ENCODE data around the gene ASPSCR1. TPM values are rescaled to one million over a fixed set of nuclear protein-coding genes. Genes with fewer than 3 reads are reported as not detected.

Gene ASPSCR1
- total RNA-seq, 1 donor from 2014 or later = 50.0 TPM

DNA sequence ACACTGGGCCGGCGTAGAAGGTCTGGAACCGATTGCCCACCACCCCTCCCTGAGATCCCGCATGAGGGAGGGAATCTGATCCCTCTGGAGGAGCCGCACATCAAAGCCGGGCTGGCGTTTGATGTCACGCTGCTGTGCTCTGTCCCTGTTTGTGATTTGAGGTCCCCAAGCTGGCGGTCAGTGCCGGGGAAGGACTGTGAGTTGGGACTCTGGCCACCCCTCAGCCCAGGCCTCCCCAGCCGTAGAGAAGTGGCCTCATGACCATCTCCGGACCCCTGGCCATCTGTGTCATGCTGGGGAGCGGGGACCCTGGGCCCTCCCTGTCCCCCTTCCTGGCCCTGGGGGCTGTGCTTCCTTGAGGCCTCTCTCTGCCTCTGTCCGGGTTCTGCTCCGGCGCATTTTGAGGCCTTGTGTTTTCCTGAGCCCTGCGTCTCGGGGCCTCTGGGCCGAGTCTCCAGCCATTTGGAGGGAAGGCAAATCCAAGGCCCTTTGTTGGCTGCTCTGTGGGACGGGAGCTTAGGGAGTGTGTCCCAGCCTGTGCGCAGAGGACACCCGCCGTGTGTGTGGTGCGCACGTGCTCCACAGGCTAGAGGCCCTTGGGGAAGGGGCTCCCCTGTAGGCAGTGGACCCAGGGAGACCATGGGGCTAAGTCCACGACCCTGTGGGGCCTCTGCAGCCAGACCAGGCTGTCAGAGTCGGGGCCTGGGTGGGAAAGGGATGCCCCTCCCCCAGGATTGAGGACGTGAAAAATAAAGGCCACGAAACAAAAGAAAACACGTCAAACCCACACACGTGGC is 15.1 kb downstream of the ASPSCR1 start:
- no peaks in the 10 kb centered on the region for H3K9me3 Mint-ChIP-seq
- ATAC-seq (ENCODE audit: low read depth) (no peak), DNase-seq (no peak)
- no peak overlapping the region for H3K4me3 Mint-ChIP-seq
- H3K27ac Mint-ChIP-seq = no peak overlapping the region
- intact Hi-C loops (cut with micrococcal nuclease) = no loop called here
- CTCF ChIA-PET = no interaction called here
- TF ChIP-seq, protein P1, sequence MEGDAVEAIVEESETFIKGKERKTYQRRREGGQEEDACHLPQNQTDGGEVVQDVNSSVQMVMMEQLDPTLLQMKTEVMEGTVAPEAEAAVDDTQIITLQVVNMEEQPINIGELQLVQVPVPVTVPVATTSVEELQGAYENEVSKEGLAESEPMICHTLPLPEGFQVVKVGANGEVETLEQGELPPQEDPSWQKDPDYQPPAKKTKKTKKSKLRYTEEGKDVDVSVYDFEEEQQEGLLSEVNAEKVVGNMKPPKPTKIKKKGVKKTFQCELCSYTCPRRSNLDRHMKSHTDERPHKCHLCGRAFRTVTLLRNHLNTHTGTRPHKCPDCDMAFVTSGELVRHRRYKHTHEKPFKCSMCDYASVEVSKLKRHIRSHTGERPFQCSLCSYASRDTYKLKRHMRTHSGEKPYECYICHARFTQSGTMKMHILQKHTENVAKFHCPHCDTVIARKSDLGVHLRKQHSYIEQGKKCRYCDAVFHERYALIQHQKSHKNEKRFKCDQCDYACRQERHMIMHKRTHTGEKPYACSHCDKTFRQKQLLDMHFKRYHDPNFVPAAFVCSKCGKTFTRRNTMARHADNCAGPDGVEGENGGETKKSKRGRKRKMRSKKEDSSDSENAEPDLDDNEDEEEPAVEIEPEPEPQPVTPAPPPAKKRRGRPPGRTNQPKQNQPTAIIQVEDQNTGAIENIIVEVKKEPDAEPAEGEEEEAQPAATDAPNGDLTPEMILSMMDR (IDR thresholded peaks at IDR 0.05) = no peak
- POLR2A ChIA-PET = no interaction called here
- H3K4me1 Mint-ChIP-seq = no peaks in the 10 kb centered on the region
- H3K27me3 Mint-ChIP-seq = no peaks in the 10 kb centered on the region
- H3K36me3 Mint-ChIP-seq (ENCODE audit: low read depth) = peaks cover 23% of the 10 kb centered on the region

DNA sequence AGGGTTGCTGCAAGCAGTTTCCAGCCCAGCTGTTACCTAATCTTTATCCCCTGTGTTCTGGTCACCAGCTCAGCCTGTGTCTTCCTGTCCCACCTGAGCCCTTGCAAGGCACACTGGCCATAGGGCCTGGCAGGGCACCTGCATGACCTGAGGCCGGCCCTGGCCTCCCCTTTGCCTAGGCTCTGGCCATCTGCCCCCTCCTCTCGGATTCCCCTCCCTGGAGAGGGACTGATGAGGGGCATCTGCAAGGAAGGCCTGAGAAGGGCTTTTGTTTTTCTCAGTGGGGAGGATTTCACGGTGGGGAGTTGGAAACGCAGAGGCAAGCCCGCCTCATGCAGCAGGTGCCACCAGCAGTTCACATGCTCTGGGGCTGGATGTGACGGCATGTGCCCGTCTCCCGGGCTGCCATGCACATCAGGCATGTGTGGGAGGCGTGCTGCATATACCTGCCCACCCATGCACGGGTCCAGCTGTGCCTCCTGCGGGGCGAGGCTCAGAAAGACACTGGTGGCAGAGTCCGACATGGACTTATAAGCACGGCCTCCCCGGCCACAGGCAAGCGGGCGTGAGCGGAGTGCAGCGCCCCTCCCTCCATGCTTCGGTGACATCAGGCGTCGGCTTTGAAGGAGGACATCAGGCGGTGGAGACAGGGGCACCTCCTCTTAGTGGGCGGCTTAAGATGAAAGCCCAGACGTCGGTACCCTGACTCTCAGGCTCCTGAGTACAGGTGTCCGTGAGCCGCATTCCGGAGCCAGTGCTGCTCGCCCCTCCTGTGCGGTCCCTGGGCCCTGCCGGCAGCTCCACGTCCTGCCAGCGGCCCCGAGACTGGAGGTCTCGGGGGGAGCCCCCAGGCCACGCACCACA is 16.5 kb downstream of the ASPSCR1 start:
- ATAC-seq (ENCODE audit: low read depth) (no peak), DNase-seq (no peak)
- TF ChIP-seq, protein P1 (IDR thresholded peaks at IDR 0.05) = no peak
- H3K27ac Mint-ChIP-seq = no peak overlapping the region
- H3K36me3 Mint-ChIP-seq (ENCODE audit: low read depth) = peaks cover 20% of the 10 kb centered on the region
- CTCF ChIA-PET = no interaction called here
- no peaks in the 10 kb centered on the region for H3K27me3 Mint-ChIP-seq
- intact Hi-C loops (cut with micrococcal nuclease) = no loop called here
- H3K4me1 Mint-ChIP-seq = no peaks in the 10 kb centered on the region
- POLR2A ChIA-PET = no interaction called here
- no peaks in the 10 kb centered on the region for H3K9me3 Mint-ChIP-seq
- H3K4me3 Mint-ChIP-seq = no peak overlapping the region

DNA sequence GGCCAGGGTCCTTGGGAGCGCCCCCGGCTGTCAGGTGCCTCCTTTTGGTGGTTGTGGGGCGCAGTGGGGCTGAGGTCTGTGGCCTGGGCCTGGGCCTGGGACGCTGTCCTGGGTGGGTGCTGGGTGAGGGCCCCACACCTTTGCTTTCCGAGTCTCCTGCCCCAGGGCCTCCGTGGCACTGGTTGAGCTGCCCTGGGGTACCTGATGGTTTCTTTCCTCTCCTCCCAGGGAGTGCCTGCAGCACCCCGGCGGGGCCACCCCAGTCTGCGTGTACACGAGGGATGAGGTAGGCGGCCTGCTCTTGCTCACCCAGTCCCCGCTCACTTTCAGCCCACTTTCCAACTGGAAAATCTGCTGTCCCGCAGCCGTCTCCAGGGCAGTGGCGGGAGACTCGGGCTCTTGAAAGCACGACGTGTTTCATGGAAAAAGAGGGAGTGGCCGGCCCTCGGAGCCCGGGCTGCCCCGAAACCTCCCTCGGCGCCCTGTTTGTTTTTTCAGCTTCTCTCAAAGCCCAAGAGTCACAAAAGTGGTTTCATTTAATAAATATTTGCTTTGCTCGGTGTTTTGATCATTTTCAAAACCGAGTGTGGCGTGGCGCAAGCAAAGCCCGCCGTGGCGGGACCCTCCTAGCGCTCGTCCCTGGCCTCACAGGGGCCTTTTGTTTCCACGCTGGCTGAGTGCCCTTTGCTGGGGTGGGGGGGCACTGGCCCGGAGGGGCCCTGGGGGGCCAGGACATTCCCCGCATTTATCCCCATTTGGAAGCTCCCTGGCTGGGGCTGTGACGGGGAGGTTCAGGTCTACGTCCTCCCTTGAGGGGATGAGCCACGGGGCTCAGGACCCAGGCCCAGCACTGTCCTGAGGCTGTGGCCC is 17.4 kb downstream of the ASPSCR1 start:
- TF ChIP-seq, protein P1 (IDR thresholded peaks at IDR 0.05) = no peak
- H3K9me3 Mint-ChIP-seq = no peaks in the 10 kb centered on the region
- no peaks in the 10 kb centered on the region for H3K4me1 Mint-ChIP-seq
- CTCF ChIA-PET = no interaction called here
- no peak overlapping the region for H3K4me3 Mint-ChIP-seq
- DNase-seq (no peak), ATAC-seq (ENCODE audit: low read depth) (no peak)
- intact Hi-C loops (cut with micrococcal nuclease) = no loop called here
- H3K27me3 Mint-ChIP-seq = no peaks in the 10 kb centered on the region
- POLR2A ChIA-PET = no interaction called here
- no peak overlapping the region for H3K27ac Mint-ChIP-seq
- H3K36me3 Mint-ChIP-seq (ENCODE audit: low read depth) = peaks cover 17% of the 10 kb centered on the region

DNA sequence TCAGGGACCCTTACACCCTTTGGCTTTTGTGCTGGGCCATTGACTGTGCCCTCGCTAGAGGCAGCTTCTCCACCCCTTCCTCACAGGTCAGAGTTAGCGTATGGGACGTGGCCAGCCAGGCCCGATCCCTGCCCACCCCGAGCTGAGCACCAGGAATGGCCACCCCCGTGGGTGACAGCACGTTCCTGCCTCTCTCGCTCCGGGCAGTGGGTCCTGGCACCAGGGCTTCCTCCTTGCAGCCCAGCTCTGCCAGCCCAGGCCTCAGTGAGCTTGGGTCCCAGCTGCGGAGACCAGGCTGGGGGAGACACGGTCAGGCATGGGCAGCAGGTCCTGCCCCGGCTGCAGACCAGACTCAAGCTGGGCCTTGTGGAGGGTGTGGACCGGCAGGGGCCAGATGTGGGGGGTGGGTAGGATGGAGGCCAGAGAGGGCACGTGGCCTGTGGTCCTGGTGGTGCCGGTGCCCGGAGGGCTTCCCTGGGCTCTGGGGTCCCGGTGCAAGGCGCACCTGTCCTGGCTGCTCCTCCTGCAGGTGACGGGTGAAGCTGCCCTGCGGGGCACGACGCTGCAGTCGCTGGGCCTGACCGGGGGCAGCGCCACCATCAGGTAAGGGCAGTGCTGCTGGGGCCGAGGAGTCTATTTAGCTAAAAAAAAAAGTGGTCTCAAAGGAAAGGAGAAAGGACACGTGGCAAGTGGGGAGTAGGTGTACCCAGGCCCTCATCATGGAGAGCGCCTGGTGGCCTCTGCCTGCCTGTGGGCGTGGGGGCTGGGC is 18.2 kb downstream of the ASPSCR1 start:
- ChIA-PET POLR2A (interaction anchor here (1.0 kb wide), 1 partner anchor 28 kb away, joined by 3 read pairs; no protein-coding TSS in a partner anchor), CTCF (interaction anchor here (1.1 kb wide), 1 partner anchor 36 kb away, joined by 4 read pairs; no protein-coding TSS in a partner anchor)
- DNase-seq (no peak), ATAC-seq (ENCODE audit: low read depth) (no peak)
- Mint-ChIP-seq H3K36me3 (ENCODE audit: low read depth) (peaks cover 14% of the 10 kb centered on the region), H3K27me3 (no peaks in the 10 kb centered on the region), H3K27ac (no peak overlapping the region), H3K4me3 (no peak overlapping the region), H3K4me1 (no peaks in the 10 kb centered on the region), H3K9me3 (no peaks in the 10 kb centered on the region)
- intact Hi-C loops (cut with micrococcal nuclease) = no loop called here
- TF ChIP-seq, protein P1 (IDR thresholded peaks at IDR 0.05) = no peak

Measured in activated B cell treated with CpG ODN at 0.5 μM for 24 hours (primary cell).